Measurements from ENCODE around the gene SRD5A2.

- TF ChIP-seq CTCF (IDR thresholded peaks at IDR 0.05; ENCODE audit: insufficient read depth, low read depth, low read length) (no peak), EZH2 (IDR thresholded peaks at IDR 0.05; ENCODE audit: insufficient read depth, low read length) (no peak)
These were observed 25.8 kb upstream of the SRD5A2 start for GRCh38 chr2:31606509-31606908.

All from astrocyte (in vitro differentiated cells and primary cell).